ENCODE measurements around the gene SCRN2. TPM values are rescaled to one million over a fixed set of nuclear protein-coding genes. Genes with fewer than 3 reads are reported as not detected.

The SCRN2 gene
- total RNA-seq, 1 experiment from 2014 or later, result 16.2 TPM

DNA sequence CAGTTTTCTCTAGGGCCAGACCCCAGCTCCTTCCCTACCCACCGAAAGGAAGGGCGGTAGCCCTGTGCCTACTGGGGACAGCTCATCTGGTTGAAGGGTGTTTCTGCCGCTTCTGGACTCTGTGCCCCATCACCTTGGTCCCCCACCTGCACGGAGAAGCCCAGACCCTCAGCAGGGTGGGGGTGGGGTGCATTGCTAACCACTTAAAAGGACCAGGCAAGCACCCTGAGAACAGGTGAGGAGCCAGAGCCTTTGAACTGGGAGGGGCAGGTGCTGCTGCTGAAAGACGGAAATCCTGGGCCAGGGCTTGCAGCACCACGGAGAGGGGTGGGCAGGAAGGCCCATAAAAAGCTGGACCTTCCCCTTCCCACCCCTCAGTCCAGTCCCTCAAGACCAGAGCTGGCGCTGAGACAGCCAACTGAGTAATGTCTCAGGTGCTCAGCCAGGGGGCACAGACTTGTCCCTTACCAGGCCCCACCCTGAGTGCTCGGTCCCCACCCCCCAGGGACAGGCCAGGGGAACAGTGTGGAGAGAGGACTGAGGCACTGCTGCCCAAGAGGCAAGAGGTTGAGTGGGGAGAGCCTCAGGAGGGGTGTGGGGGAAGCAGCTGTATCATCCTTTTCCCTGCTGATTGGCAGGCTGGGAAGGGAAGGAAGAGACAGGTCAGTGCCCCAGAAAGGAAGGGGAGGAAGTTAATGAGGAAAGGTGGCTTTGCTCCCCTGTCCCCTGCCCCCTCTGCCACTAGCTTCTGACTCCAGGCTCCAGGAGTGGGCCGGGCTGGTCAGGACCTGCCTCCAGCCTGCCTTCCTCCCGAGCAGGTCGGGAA lies 44.0 kb upstream of the SCRN2 start:
- intact Hi-C loops (cut with micrococcal nuclease), result no loop called here
- ChIA-PET CTCF (interaction anchor here (0.5 to 15.4 kb wide), 6 partner anchors 9 to 66 kb away, joined by 3 to 523 read pairs (median 3); partner anchors contain the start of genes SCRN2 and SP6), POLR2A (interaction anchor here (0.7 to 3.5 kb wide), 9 partner anchors 8 to 1341 kb away, joined by 3 to 16 read pairs (median 4); partner anchors contain the start of genes SCRN2 and SP2)
- no peaks in the 10 kb centered on the region for H3K36me3 Mint-ChIP-seq (ENCODE audit: insufficient read depth, unreplicated experiment)
- TF ChIP-seq, protein P1, sequence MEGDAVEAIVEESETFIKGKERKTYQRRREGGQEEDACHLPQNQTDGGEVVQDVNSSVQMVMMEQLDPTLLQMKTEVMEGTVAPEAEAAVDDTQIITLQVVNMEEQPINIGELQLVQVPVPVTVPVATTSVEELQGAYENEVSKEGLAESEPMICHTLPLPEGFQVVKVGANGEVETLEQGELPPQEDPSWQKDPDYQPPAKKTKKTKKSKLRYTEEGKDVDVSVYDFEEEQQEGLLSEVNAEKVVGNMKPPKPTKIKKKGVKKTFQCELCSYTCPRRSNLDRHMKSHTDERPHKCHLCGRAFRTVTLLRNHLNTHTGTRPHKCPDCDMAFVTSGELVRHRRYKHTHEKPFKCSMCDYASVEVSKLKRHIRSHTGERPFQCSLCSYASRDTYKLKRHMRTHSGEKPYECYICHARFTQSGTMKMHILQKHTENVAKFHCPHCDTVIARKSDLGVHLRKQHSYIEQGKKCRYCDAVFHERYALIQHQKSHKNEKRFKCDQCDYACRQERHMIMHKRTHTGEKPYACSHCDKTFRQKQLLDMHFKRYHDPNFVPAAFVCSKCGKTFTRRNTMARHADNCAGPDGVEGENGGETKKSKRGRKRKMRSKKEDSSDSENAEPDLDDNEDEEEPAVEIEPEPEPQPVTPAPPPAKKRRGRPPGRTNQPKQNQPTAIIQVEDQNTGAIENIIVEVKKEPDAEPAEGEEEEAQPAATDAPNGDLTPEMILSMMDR (IDR thresholded peaks at IDR 0.05; ENCODE audit: unreplicated experiment), result no peak
- no peaks in the 10 kb centered on the region for H3K4me1 Mint-ChIP-seq (ENCODE audit: insufficient read depth, unreplicated experiment)
- no TSS peak for BruUV-seq (replicated peaks)
- no peaks in the 10 kb centered on the region for H3K27me3 Mint-ChIP-seq (ENCODE audit: insufficient read depth, unreplicated experiment)
- H3K9me3 Mint-ChIP-seq (ENCODE audit: unreplicated experiment), result no peaks in the 10 kb centered on the region
- no peak for DNase-seq (ENCODE audit: unreplicated experiment)
- no peak overlapping the region for H3K4me3 Mint-ChIP-seq (ENCODE audit: unreplicated experiment)
- H3K27ac Mint-ChIP-seq (ENCODE audit: low read depth, unreplicated experiment), result no peak overlapping the region

DNA sequence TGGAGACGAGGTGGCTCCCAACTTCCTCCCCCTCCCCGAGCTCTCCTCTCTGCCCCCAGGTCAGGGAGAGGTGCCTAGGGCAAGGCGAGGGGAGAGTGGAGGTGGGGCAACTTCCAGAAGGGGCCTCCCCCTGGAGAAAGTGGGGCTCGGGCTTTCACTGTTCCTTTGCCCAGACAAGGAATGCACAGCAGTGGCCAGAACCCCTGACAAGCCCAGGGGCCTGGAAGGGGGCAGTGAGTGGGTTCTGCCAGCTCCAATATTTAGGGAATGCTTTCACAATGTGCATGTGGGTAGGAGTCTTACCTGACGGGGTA lies 43.3 kb upstream of the SCRN2 start:
- POLR2A ChIA-PET, result interaction anchor here (0.7 to 3.5 kb wide), 5 partner anchors 9 to 1342 kb away, joined by 3 to 16 read pairs (median 5); partner anchors contain the start of genes SCRN2 and SP2
- CTCF ChIA-PET, result interaction anchor here (0.6 to 15.4 kb wide), 4 partner anchors 8 to 56 kb away, joined by 3 to 523 read pairs (median 3); partner anchors contain the start of genes SCRN2 and SP6
- peaks cover 1% of the 10 kb centered on the region for H3K27me3 Mint-ChIP-seq (ENCODE audit: insufficient read depth, unreplicated experiment)
- H3K27ac Mint-ChIP-seq (ENCODE audit: low read depth, unreplicated experiment), result no peak overlapping the region
- no peaks in the 10 kb centered on the region for H3K36me3 Mint-ChIP-seq (ENCODE audit: insufficient read depth, unreplicated experiment)
- no peaks in the 10 kb centered on the region for H3K9me3 Mint-ChIP-seq (ENCODE audit: unreplicated experiment)
- H3K4me3 Mint-ChIP-seq (ENCODE audit: unreplicated experiment), result no peak overlapping the region
- TF ChIP-seq, protein P1 (IDR thresholded peaks at IDR 0.05; ENCODE audit: unreplicated experiment), result no peak
- DNase-seq (ENCODE audit: unreplicated experiment), result no peak
- BruUV-seq (replicated peaks), result no TSS peak
- intact Hi-C loops (cut with micrococcal nuclease), result no loop called here
- no peaks in the 10 kb centered on the region for H3K4me1 Mint-ChIP-seq (ENCODE audit: insufficient read depth, unreplicated experiment)

DNA sequence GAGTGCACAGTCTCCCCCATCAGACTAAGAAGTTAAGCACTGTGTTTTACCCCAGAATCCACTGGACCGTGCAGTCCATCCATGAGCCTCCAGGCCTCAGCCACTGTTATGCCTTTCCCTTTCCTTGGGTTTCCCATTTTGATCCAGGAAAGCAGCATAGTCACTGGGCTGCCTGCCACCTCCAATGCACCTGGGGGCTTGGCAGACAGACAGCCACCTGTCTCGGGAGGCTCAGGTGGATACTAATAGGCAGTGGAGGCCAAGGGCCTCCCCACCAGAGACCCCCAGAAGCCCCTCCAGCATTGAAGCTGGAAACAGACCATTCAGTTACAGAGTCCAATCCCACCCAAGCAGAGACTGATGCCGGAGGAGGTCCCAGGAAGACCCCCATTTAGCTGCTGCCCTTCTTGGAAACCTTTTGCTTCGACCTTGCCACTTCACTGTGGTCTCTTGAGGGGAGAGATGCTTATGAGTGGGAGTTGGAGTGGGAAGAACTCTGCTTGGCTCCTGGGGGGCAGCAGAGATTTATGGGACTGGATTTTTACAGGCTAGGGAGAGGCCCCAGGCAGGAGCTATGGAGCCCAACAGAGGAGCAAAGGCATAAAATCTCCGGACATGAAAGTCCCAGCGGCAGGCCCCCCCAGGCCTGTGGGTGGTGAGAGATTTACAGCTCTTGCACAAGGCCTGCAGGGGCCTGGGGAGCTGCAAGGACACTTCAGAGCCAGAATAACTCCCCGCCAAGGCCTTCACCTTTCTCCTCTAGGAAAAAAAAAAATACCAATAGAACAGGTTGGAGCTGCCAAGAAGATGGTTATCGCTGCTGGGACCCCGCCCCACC lies 42.7 kb upstream of the SCRN2 start:
- BruUV-seq (replicated peaks), result no TSS peak
- no peaks in the 10 kb centered on the region for H3K4me1 Mint-ChIP-seq (ENCODE audit: insufficient read depth, unreplicated experiment)
- H3K36me3 Mint-ChIP-seq (ENCODE audit: insufficient read depth, unreplicated experiment), result no peaks in the 10 kb centered on the region
- DNase-seq (ENCODE audit: unreplicated experiment), result peak; percentile 9
- no peak overlapping the region for H3K27ac Mint-ChIP-seq (ENCODE audit: low read depth, unreplicated experiment)
- TF ChIP-seq, protein P1 (IDR thresholded peaks at IDR 0.05; ENCODE audit: unreplicated experiment), result no peak
- H3K9me3 Mint-ChIP-seq (ENCODE audit: unreplicated experiment), result no peaks in the 10 kb centered on the region
- H3K4me3 Mint-ChIP-seq (ENCODE audit: unreplicated experiment), result no peak overlapping the region
- ChIA-PET POLR2A (interaction anchor here (0.5 to 3.5 kb wide), 6 partner anchors 10 to 1342 kb away, joined by 3 to 16 read pairs (median 4); partner anchors contain the start of genes SCRN2 and SP2), CTCF (interaction anchor here (0.7 to 15.4 kb wide), 3 partner anchors 19 to 37 kb away, joined by 3 to 523 read pairs (median 5); partner anchors contain the start of genes SCRN2 and SP6)
- intact Hi-C loops (cut with micrococcal nuclease), result no loop called here
- H3K27me3 Mint-ChIP-seq (ENCODE audit: insufficient read depth, unreplicated experiment), result peaks cover 7% of the 10 kb centered on the region

Measured in MCF 10A (cell line).